HCT116 (cell line): ENCODE measurements around the gene DPYSL4. TPM values are rescaled to one million over a fixed set of nuclear protein-coding genes. Genes with fewer than 3 reads are reported as not detected.

Experiments
- ATAC-seq: fragments of 200-7000 bp; cut with Tn5 transposase; 2 replicates; pipeline ENCODE4 v1.9.1; 2020; ENCODE audit warnings: mild to moderate bottlenecking, moderate library complexity
- BruUV-seq: library from RNA; stranded (reverse); fragments of 400-500 nt; replicated peaks from 2 replicates; lab custom pipeline; 2021; lab: Mats Ljungman, UMichigan
- CTCF ChIA-PET: fragments of 300-600 bp; sonication (Branson Sonifier 250); formaldehyde crosslinking; loops from one replicate; lab custom pipeline; 2021; ENCODE audit warnings: antibody characterized with exemption; lab: Charles Lee
- POLR2A ChIA-PET: fragments of 300-600, 350-600 bp; sonication (Branson Sonifier 250); formaldehyde crosslinking; loops from one replicate; lab custom pipeline; 2021; ENCODE audit warnings: antibody characterized with exemption; lab: Charles Lee
- RAD21 ChIA-PET, 2 experiments: fragments of 300-600 bp; sonication (Branson Sonifier 250); formaldehyde crosslinking; loops; one replicate each; lab custom pipeline; 2023; ENCODE audit warnings: low total read pairs in 2 of 2; ENCODE audit not compliant: uncharacterized antibody in 2 of 2, unreplicated experiment in 2 of 2, low non-redundant PET in 1 of 2; lab: Charles Lee
- DNase-seq: peaks from one replicate; pipeline ENCODE4 v3.0.0-alpha.2; 2010; ENCODE audit warnings: low read depth, low spot score
- H2AFZ ChIP-seq: fragments of 200-600 bp; shearing (Covaris generic), sonication (generic); 2 replicates; pipeline ENCODE4 v1.6.1; 2017; ENCODE audit warnings: low read depth, mixed run types, mixed read lengths, antibody characterized with exemption, low read length; ENCODE audit not compliant: poor library complexity, severe bottlenecking
- H3K27ac ChIP-seq: 2 replicates; pipeline ENCODE4 v1.5.1; 2012; ENCODE audit warnings: low read depth, low read length
- H3K27me3 ChIP-seq: fragments of 200-600 bp; sonication (generic); 2 replicates; pipeline ENCODE4 v1.6.1; 2016; ENCODE audit warnings: mixed run types, low read length, mixed read lengths; ENCODE audit not compliant: insufficient read depth
- H3K36me3 ChIP-seq, 2 experiments: fragments of 200-500 bp in 1 of 2; fragments of 200-600 bp in 1 of 2; sonication (Bioruptor generic) in 1 of 2; sonication (generic) in 1 of 2; 2 replicates each; pipeline versions ENCODE4 v1.5.1 to v1.6.1; 2014 to 2016; ENCODE audit warnings: low read length in 2 of 2, inconsistent platforms in 1 of 2, mixed read lengths in 1 of 2, mixed run types in 1 of 2; ENCODE audit not compliant: insufficient read depth in 2 of 2, control insufficient read depth in 1 of 2
- H3K4me1 ChIP-seq, 2 experiments: fragments of 200-600 bp in 1 of 2; sonication (generic) in 1 of 2; 2 replicates each; pipeline versions ENCODE4 v1.5.1 to v1.6.1; 2012 to 2017; ENCODE audit warnings: low read length in 2 of 2, inconsistent platforms in 1 of 2, mild to moderate bottlenecking in 1 of 2, mixed read lengths in 1 of 2, mixed run types in 1 of 2, moderate library complexity in 1 of 2; ENCODE audit not compliant: insufficient read depth in 2 of 2, control insufficient read depth in 1 of 2
- H3K4me2 ChIP-seq: fragments of 200-600 bp; sonication (generic); 2 replicates; pipeline ENCODE4 v1.6.1; 2017; ENCODE audit warnings: mixed run types, low read length, mixed read lengths
- H3K4me3 ChIP-seq, 2 experiments: fragments of 200-600 bp in 1 of 2; sonication (generic) in 1 of 2; replicated peaks in 1 of 2; 2 replicates each; pipeline ENCODE4 v1.5.1; 2011 to 2016; ENCODE audit warnings: low read length in 2 of 2, control low read depth in 1 of 2, low read depth in 1 of 2, mild to moderate bottlenecking in 1 of 2, mixed read lengths in 1 of 2, mixed run types in 1 of 2
- H3K79me2 ChIP-seq: fragments of 200-600 bp; sonication (generic); 2 replicates; pipeline ENCODE4 v1.6.1; 2017; ENCODE audit warnings: mild to moderate bottlenecking, mixed run types, low read length, moderate library complexity, mixed read lengths; ENCODE audit not compliant: insufficient read depth
- H3K9ac ChIP-seq: fragments of 200-600 bp; sonication (generic); 2 replicates; pipeline ENCODE4 v1.6.1; 2016; ENCODE audit warnings: low read length, mixed read lengths
- H3K9me2 ChIP-seq: fragments of 200-600 bp; sonication (generic), shearing (Covaris generic); 2 replicates; pipeline ENCODE4 v1.6.1; 2017; ENCODE audit warnings: mixed run types, mild to moderate bottlenecking, moderate library complexity; ENCODE audit not compliant: insufficient read depth
- H3K9me3 ChIP-seq, 2 experiments: fragments of 200-500 bp in 1 of 2; fragments of 200-600 bp in 1 of 2; sonication (Bioruptor generic) in 1 of 2; sonication (generic) in 1 of 2; 2 replicates each; pipeline ENCODE4 v1.6.1; 2014 to 2017; ENCODE audit warnings: low read length in 2 of 2, mixed read lengths in 2 of 2, inconsistent platforms in 1 of 2, low read depth in 1 of 2, mild to moderate bottlenecking in 1 of 2, mixed run types in 1 of 2, moderate library complexity in 1 of 2; ENCODE audit not compliant: control insufficient read depth in 1 of 2, insufficient read depth in 1 of 2
- H4K20me1 ChIP-seq: fragments of 200-600 bp; sonication (generic), shearing (Covaris generic); 2 replicates; pipeline ENCODE4 v1.6.1; 2017; ENCODE audit warnings: mixed run types, mild to moderate bottlenecking, moderate library complexity; ENCODE audit not compliant: insufficient read depth
- CEBPB ChIP-seq: IDR thresholded peaks from 2 replicates; pipeline ENCODE4 v1.6.1; 2012; ENCODE audit warnings: low read depth
- EGR1 ChIP-seq: IDR thresholded peaks from 2 replicates; pipeline ENCODE4 v1.6.1; 2012; ENCODE audit warnings: low read depth
- ELF1 ChIP-seq: IDR thresholded peaks from 2 replicates; pipeline ENCODE4 v1.6.1; 2012; ENCODE audit warnings: low read depth, borderline replicate concordance
- FOSL1 ChIP-seq: IDR thresholded peaks from 2 replicates; pipeline ENCODE4 v1.6.1; 2012; ENCODE audit warnings: low read depth
- JUND ChIP-seq: IDR thresholded peaks from 2 replicates; pipeline ENCODE4 v1.6.1; 2012
- POLR2A ChIP-seq: IDR thresholded peaks from 2 replicates; pipeline ENCODE4 v1.7.0; 2011; ENCODE audit warnings: borderline replicate concordance; ENCODE audit not compliant: insufficient read depth, insufficient read length; ENCODE audit errors: extremely low read depth
- REST ChIP-seq: IDR thresholded peaks from 2 replicates; pipeline ENCODE4 v1.6.1; 2012; ENCODE audit warnings: low read depth
- SIN3A ChIP-seq: IDR thresholded peaks from 2 replicates; pipeline ENCODE4 v1.6.1; 2012; ENCODE audit warnings: low read depth
- SP1 ChIP-seq: IDR thresholded peaks from 2 replicates; pipeline ENCODE4 v1.6.1; 2012; ENCODE audit warnings: low read depth
- SRF ChIP-seq: IDR thresholded peaks from 2 replicates; pipeline ENCODE4 v1.6.1; 2012; ENCODE audit warnings: low read depth
- TCF7L2 ChIP-seq: IDR thresholded peaks from 2 replicates; pipeline ENCODE4 v1.7.0; 2011; ENCODE audit warnings: borderline replicate concordance, inconsistent platforms; ENCODE audit not compliant: insufficient read depth, insufficient read length; ENCODE audit errors: extremely low read depth
- YY1 ChIP-seq: IDR thresholded peaks from 2 replicates; pipeline ENCODE4 v1.6.1; 2011; ENCODE audit warnings: low read length, low read depth, moderate library complexity, mild to moderate bottlenecking; ENCODE audit not compliant: insufficient replicate concordance; ENCODE audit errors: extremely low read depth
- ZBTB33 ChIP-seq: IDR thresholded peaks from 2 replicates; pipeline ENCODE4 v1.6.1; 2011; ENCODE audit warnings: mild to moderate bottlenecking, low read length, moderate library complexity; ENCODE audit not compliant: insufficient replicate concordance; ENCODE audit errors: extremely low read depth
- intact Hi-C: fragments of 100-400 bp; cut with micrococcal nuclease; formaldehyde crosslinking; loops from 2 replicates; pipeline ENCODE4 v1.10.0; 2022
- total RNA-seq: library from RNA; stranded (reverse); gene quantifications from one replicate; pipeline ENCODE4 v1.2.1, GENCODE V29; 2021; ENCODE audit not compliant: unreplicated experiment

Gene DPYSL4
- total RNA-seq, 1 experiment from 2014 or later, result 5.4 TPM

GRCh38 chr10:132174237-132174636 lies 12.5 kb upstream of the DPYSL4 start:
- TF ChIP-seq REST (no peak), FOSL1 (no peak), TCF7L2 (no peak), ELF1 (no peak), JUND (no peak), ZBTB33 (no peak), EGR1 (no peak), SP1 (no peak), SIN3A (no peak), CEBPB (no peak), POLR2A (no peak), SRF (no peak), YY1 (no peak)
- TF ChIP-seq, all 23 proteins: peak for 0
- intact Hi-C loops, result no loop called here
- H3K9ac ChIP-seq, result no peak overlapping the region
- BruUV-seq, result no TSS peak
- POLR2A ChIA-PET, result no interaction called here
- H3K4me1 ChIP-seq, result no peaks in the 10 kb centered on the region
- peaks cover 10% of the 10 kb centered on the region; the same call in 1 of the 2 replicates for H3K27me3 ChIP-seq
- no peaks in the 10 kb centered on the region for H3K9me3 ChIP-seq
- H3K4me2 ChIP-seq, result no peak overlapping the region
- no peaks in the 10 kb centered on the region for H3K36me3 ChIP-seq
- ATAC-seq (no peak), DNase-seq (no peak)
- no peaks in the 10 kb centered on the region for H4K20me1 ChIP-seq
- no peak overlapping the region for H3K27ac ChIP-seq
- no peaks in the 10 kb centered on the region for H3K79me2 ChIP-seq
- CTCF ChIA-PET, result no interaction called here
- H3K9me2 ChIP-seq, result no peaks in the 10 kb centered on the region
- H3K4me3 ChIP-seq, result no peak overlapping the region
- H2AFZ ChIP-seq, result no peak overlapping the region
- RAD21 ChIA-PET, result no interaction called here
